Measurements from ENCODE around the gene AGRP. TPM values are rescaled to one million over a fixed set of nuclear protein-coding genes. Genes with fewer than 3 reads are reported as not detected.
"Not testable (repeated sequence)": the region's sequence is repeated elsewhere in the genome, so short reads cannot be mapped to it uniquely, and the experiment has no call there.

AGRP gene
- total RNA-seq, 1 experiment from 2014 or later, result not detected

GRCh38 chr16:67490335-67491096 lies 7.2 kb upstream of the AGRP start:
- ChIA-PET POLR2A (interaction anchor here (0.8 kb wide), 1 partner anchor 174 kb away, joined by 4 read pairs; no protein-coding TSS in a partner anchor), CTCF (interaction anchor here (0.5 to 4.1 kb wide), 9 partner anchors 9 to 542 kb away, joined by 3 to 45 read pairs (median 5); partner anchors contain the start of gene ATP6V0D1)
- TF ChIP-seq SP1 (CRISPR knock-in tag; conservative IDR thresholded peaks at IDR 0.05) (no peak), ZNF232 (CRISPR knock-in tag; IDR thresholded peaks at IDR 0.05) (no peak), ZBTB43 (CRISPR knock-in tag; IDR thresholded peaks at IDR 0.05) (no peak), NR1H2 (CRISPR knock-in tag; IDR thresholded peaks at IDR 0.05) (no peak), MXD4 (CRISPR knock-in tag; IDR thresholded peaks at IDR 0.05; ENCODE audit: borderline replicate concordance) (no peak), E2F1 (CRISPR knock-in tag; IDR thresholded peaks at IDR 0.05) (no peak), ZNF121 (CRISPR knock-in tag; IDR thresholded peaks at IDR 0.05) (no peak), NFYB (CRISPR knock-in tag; conservative IDR thresholded peaks at IDR 0.05; ENCODE audit: low read depth) (no peak), JUN (CRISPR knock-in tag; IDR thresholded peaks at IDR 0.05) (no peak), STAT6 (CRISPR knock-in tag; conservative IDR thresholded peaks at IDR 0.05; ENCODE audit: low read depth) (no peak), ATF2 (CRISPR knock-in tag; IDR thresholded peaks at IDR 0.05; ENCODE audit: borderline replicate concordance, low read depth) (no peak)
- peaks cover 11% of the 10 kb centered on the region for H3K4me1 Mint-ChIP-seq
- DNase-seq (ENCODE audit: low spot score) (no peak), ATAC-seq (no peak)
- H3K27ac Mint-ChIP-seq, result no peak overlapping the region
- peaks cover 6% of the 10 kb centered on the region; the same call in 1 of the 2 replicates for H3K9me3 Mint-ChIP-seq
- no peak overlapping the region for H3K4me3 Mint-ChIP-seq
- peaks cover 99% of the 10 kb centered on the region for H3K27me3 Mint-ChIP-seq (ENCODE audit: low read depth)
- H3K36me3 Mint-ChIP-seq, result no peaks in the 10 kb centered on the region

- CTCF ChIA-PET, result interaction anchor here (0.8 to 4.1 kb wide), 14 partner anchors 8 to 205 kb away, joined by 3 to 45 read pairs (median 4); partner anchors contain the start of gene ATP6V0D1
- no peak for ATAC-seq
- TF ChIP-seq NR2C2 (CRISPR knock-in tag; IDR thresholded peaks at IDR 0.05) (no peak), STAT6 (CRISPR knock-in tag; conservative IDR thresholded peaks at IDR 0.05; ENCODE audit: low read depth) (no peak), PRRX2 (CRISPR knock-in tag; IDR thresholded peaks at IDR 0.05) (no peak), PRDM15 (CRISPR knock-in tag; IDR thresholded peaks at IDR 0.05) (no peak), GTF2I (CRISPR knock-in tag; conservative IDR thresholded peaks at IDR 0.05) (no peak)
- POLR2A ChIA-PET, result interaction anchor here (0.6 kb wide), 1 partner anchor 100 kb away, joined by 4 read pairs; no protein-coding TSS in a partner anchor
- Mint-ChIP-seq H3K4me3 (no peak overlapping the region), H3K27me3 (ENCODE audit: low read depth) (peaks cover 100% of the 10 kb centered on the region), H3K36me3 (no peaks in the 10 kb centered on the region), H3K9me3 (peaks cover 6% of the 10 kb centered on the region; the same call in 1 of the 2 replicates), H3K4me1 (peaks cover 11% of the 10 kb centered on the region), H3K27ac (no peak overlapping the region)
- DNase-seq (ENCODE audit: low spot score), result no peak
Observed at GRCh38 chr16:67489401-67490083, 6.2 kb upstream of the AGRP start.

GRCh38 chr16:67487561-67487960 lies 4.2 kb upstream of the AGRP start:
- H3K9me3 Mint-ChIP-seq; POLR2A ChIA-PET; H3K4me3 Mint-ChIP-seq; H3K27ac Mint-ChIP-seq; ATAC-seq; DNase-seq (ENCODE audit: low spot score); H3K36me3 Mint-ChIP-seq: not testable (repeated sequence)
- H3K4me1 Mint-ChIP-seq, result peaks cover 11% of the 10 kb centered on the region
- CTCF ChIA-PET, result interaction anchor here (0.8 kb wide), 1 partner anchor 31 kb away, joined by 3 read pairs; no protein-coding TSS in a partner anchor
- H3K27me3 Mint-ChIP-seq (ENCODE audit: low read depth), result peaks cover 96% of the 10 kb centered on the region
